ENCODE measurements around the gene ZNF20.

Gene ZNF20

DNA sequence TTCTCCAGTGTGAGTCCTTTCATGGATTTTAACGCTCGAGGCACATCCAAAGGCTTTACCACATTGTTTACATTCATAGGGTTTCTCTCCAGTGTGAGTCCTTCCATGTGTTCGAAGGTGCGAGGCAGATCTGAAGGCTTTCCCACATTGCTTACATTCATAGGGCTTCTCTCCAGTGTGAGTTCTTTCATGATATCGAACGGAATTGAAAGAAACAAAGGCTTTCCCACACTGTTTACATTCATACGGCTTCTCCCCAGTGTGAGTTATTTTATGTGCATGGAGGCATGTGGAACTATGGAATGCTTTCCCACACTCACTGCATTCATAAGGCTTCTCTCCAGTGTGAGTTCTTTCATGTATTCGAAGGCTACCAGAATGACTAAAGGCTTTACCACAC, 5.2 kb upstream of the ZNF20 start:
- no peak overlapping the region for H3K4me3 ChIP-seq (ENCODE audit: low read depth in 1 of 2, low read length in 2 of 2)
- no peaks in the 10 kb centered on the region for H3K9me3 ChIP-seq (ENCODE audit: low read length)
- peaks cover 26% of the 10 kb centered on the region for H3K36me3 ChIP-seq (ENCODE audit: insufficient read depth, low read length)
- H3K4me1 ChIP-seq (ENCODE audit: insufficient read depth, low read length): peaks cover 7% of the 10 kb centered on the region
- no peaks in the 10 kb centered on the region for H3K27me3 ChIP-seq (ENCODE audit: control insufficient read depth in 1 of 2, insufficient read depth in 2 of 2, low read length in 2 of 2)
- no peak overlapping the region for H3K27ac ChIP-seq (ENCODE audit: low read depth, low read length)
- H3K9ac ChIP-seq (ENCODE audit: low read length): no peak overlapping the region

DNA sequence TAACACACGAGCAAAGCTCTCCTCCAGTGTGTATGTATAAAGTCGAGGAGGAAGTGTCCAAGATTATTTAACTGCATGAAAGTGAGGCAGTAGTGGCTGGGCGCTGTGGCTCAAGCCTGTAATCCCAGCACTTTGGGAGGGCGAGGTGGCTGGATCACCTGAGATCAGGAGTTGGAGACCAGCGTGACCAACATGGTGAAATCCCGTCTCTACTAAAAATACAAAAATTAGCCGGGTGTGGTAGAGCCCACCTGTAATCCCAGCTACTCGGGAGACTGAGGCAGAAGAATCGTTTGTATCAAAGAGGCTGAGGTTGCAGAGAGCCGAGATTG, 1.2 kb upstream of the ZNF20 start:
- Histone ChIP-seq H3K9me3 (ENCODE audit: low read length) (no peaks in the 10 kb centered on the region), H3K4me3 (ENCODE audit: low read depth in 1 of 2, low read length in 2 of 2) (peak overlapping the region in 1 of 2 donors; percentile 42), H3K36me3 (ENCODE audit: insufficient read depth, low read length) (peaks cover 26% of the 10 kb centered on the region), H3K9ac (ENCODE audit: low read length) (no peak overlapping the region), H3K4me1 (ENCODE audit: insufficient read depth, low read length) (peaks cover 18% of the 10 kb centered on the region), H3K27ac (ENCODE audit: low read depth, low read length) (no peak overlapping the region), H3K27me3 (ENCODE audit: control insufficient read depth in 1 of 2, insufficient read depth in 2 of 2, low read length in 2 of 2) (no peaks in the 10 kb centered on the region)

GRCh38 chr19:12140545-12141404, 625 bp upstream of the ZNF20 start:
- no peaks in the 10 kb centered on the region for H3K27me3 ChIP-seq (ENCODE audit: control insufficient read depth in 1 of 2, insufficient read depth in 2 of 2, low read length in 2 of 2)
- no peaks in the 10 kb centered on the region for H3K9me3 ChIP-seq (ENCODE audit: low read length)
- no peak overlapping the region for H3K9ac ChIP-seq (ENCODE audit: low read length)
- H3K27ac ChIP-seq (ENCODE audit: low read depth, low read length): peak overlapping the region; percentile 84
- H3K4me3 ChIP-seq (ENCODE audit: low read depth in 1 of 2, low read length in 2 of 2): peak overlapping the region; percentile 42 to 95
- H3K36me3 ChIP-seq (ENCODE audit: insufficient read depth, low read length): peaks cover 22% of the 10 kb centered on the region
- H3K4me1 ChIP-seq (ENCODE audit: insufficient read depth, low read length): peaks cover 18% of the 10 kb centered on the region

- Histone ChIP-seq H3K27ac (ENCODE audit: low read depth, low read length) (peak overlapping the region; percentile 84), H3K9ac (ENCODE audit: low read length) (peak overlapping the region; percentile 37), H3K4me1 (ENCODE audit: insufficient read depth, low read length) (peaks cover 18% of the 10 kb centered on the region)
These were observed 881 bp downstream of the ZNF20 start for GRCh38 chr19:12139269-12139668.

DNA sequence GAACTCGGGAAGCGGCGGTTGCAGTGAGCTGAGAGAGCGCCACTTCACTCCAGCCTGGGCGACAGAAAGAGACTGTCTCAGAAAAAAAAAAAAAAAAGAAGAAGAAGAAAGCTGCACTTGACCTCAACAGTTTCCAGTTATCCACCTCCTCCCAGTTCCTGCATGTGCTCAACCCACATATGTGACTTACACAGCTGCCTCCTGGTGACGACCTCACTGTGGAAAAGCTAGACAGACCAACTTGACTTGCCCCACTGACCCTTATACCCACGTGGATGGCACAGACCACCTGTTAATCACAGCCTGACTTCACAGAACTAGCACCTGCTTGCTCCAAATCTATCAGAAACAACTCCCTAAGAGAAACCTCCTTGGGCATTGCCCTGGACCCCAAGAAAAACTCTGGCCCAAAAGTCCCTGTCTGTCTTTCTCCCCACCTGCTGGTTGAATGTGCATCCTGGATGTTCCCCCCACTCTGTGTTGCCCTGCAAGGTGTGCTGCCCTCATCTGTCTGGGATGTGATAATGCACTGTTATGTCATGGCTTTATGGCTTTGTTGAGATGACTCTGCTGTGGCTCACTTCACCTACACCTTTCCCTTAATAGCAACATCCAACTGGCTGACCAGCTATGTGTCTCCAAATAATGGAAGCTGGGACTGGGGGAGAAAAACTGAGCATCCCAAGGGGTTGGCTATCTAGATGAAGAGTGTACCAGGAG, 2.8 kb downstream of the ZNF20 start:
- H3K4me1 ChIP-seq (ENCODE audit: insufficient read depth, low read length): peaks cover 18% of the 10 kb centered on the region
- H3K9me3 ChIP-seq (ENCODE audit: low read length): peaks cover 12% of the 10 kb centered on the region
- peaks cover 33% of the 10 kb centered on the region for H3K36me3 ChIP-seq (ENCODE audit: insufficient read depth, low read length)
- H3K4me3 ChIP-seq (ENCODE audit: low read depth in 1 of 2, low read length in 2 of 2): no peak overlapping the region
- H3K9ac ChIP-seq (ENCODE audit: low read length): no peak overlapping the region
- no peak overlapping the region for H3K27ac ChIP-seq (ENCODE audit: low read depth, low read length)
- H3K27me3 ChIP-seq (ENCODE audit: control insufficient read depth in 1 of 2, insufficient read depth in 2 of 2, low read length in 2 of 2): no peaks in the 10 kb centered on the region

More at GRCh38 chr19:12139269-12139668, 881 bp downstream of the ZNF20 start:
- Histone ChIP-seq H3K4me3 (ENCODE audit: low read depth in 1 of 2, low read length in 2 of 2) (peak overlapping the region; percentile 86 to 95), H3K27me3 (ENCODE audit: control insufficient read depth in 1 of 2, insufficient read depth in 2 of 2, low read length in 2 of 2) (no peaks in the 10 kb centered on the region), H3K9me3 (ENCODE audit: low read length) (no peaks in the 10 kb centered on the region), H3K36me3 (ENCODE audit: insufficient read depth, low read length) (peaks cover 20% of the 10 kb centered on the region)

- H3K27me3 ChIP-seq (ENCODE audit: control insufficient read depth in 1 of 2, insufficient read depth in 2 of 2, low read length in 2 of 2): no peaks in the 10 kb centered on the region
- H3K4me3 ChIP-seq (ENCODE audit: low read depth in 1 of 2, low read length in 2 of 2): no peak overlapping the region
- peaks cover 12% of the 10 kb centered on the region for H3K9me3 ChIP-seq (ENCODE audit: low read length)
- H3K9ac ChIP-seq (ENCODE audit: low read length): no peak overlapping the region
- H3K27ac ChIP-seq (ENCODE audit: low read depth, low read length): no peak overlapping the region
- no peaks in the 10 kb centered on the region for H3K4me1 ChIP-seq (ENCODE audit: insufficient read depth, low read length)
- peaks cover 33% of the 10 kb centered on the region for H3K36me3 ChIP-seq (ENCODE audit: insufficient read depth, low read length)
These were observed 7.1 kb downstream of the ZNF20 start for GRCh38 chr19:12133069-12133468.

- H3K9ac ChIP-seq (ENCODE audit: low read length): no peak overlapping the region
- no peak overlapping the region for H3K27ac ChIP-seq (ENCODE audit: low read depth, low read length)
- H3K9me3 ChIP-seq (ENCODE audit: low read length): no peaks in the 10 kb centered on the region
- H3K4me3 ChIP-seq (ENCODE audit: low read depth in 1 of 2, low read length in 2 of 2): no peak overlapping the region
- H3K27me3 ChIP-seq (ENCODE audit: control insufficient read depth in 1 of 2, insufficient read depth in 2 of 2, low read length in 2 of 2): no peaks in the 10 kb centered on the region
- no peaks in the 10 kb centered on the region for H3K4me1 ChIP-seq (ENCODE audit: insufficient read depth, low read length)
- no peaks in the 10 kb centered on the region for H3K36me3 ChIP-seq (ENCODE audit: insufficient read depth, low read length)
These were observed 13.4 kb downstream of the ZNF20 start for GRCh38 chr19:12126707-12127106.

DNA sequence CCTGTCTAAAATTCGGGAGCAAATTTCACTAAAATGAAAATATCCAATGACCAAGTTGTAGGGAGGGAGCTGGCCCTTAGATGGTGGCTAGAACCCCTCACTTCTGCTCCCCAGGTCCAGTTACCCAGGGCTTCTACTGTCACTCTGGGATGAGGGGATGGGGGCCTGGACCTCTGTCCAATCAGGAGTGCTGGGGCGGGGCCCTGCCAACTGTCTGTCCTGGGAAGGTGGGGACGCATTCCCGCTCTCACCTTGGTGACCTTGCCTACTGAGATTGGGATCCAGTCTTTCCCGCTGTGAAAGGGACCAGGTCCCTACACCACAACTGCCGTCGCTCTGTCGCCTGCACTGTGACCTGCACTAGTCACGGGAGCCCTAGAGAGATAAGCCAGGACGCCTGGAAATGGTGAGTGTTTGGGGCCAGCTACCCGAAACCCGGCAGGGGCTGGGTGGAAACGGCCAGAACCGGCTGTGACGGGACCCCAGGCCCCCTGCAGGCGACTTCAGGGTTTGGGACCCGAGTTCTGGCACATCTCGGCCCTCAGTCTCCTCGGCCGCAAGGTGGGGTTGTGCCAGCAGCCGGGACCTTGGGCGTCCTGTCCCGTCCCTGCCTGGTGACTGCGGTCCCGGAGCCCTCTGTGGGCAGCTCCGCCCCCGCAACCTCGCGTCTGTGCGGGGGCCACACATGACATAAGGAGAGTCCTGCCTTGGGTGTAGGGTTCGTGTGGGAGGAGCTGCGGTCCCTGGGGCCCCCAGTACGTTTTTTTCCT, 22.8 kb downstream of the ZNF20 start:
- H3K4me1 ChIP-seq (ENCODE audit: insufficient read depth, low read length): no peaks in the 10 kb centered on the region
- H3K9me3 ChIP-seq (ENCODE audit: low read length): peaks cover 5% of the 10 kb centered on the region
- H3K9ac ChIP-seq (ENCODE audit: low read length): no peak overlapping the region
- H3K36me3 ChIP-seq (ENCODE audit: insufficient read depth, low read length): no peaks in the 10 kb centered on the region
- H3K27me3 ChIP-seq (ENCODE audit: control insufficient read depth in 1 of 2, insufficient read depth in 2 of 2, low read length in 2 of 2): no peaks in the 10 kb centered on the region
- H3K4me3 ChIP-seq (ENCODE audit: low read depth in 1 of 2, low read length in 2 of 2): no peak overlapping the region
- no peak overlapping the region for H3K27ac ChIP-seq (ENCODE audit: low read depth, low read length)

DNA sequence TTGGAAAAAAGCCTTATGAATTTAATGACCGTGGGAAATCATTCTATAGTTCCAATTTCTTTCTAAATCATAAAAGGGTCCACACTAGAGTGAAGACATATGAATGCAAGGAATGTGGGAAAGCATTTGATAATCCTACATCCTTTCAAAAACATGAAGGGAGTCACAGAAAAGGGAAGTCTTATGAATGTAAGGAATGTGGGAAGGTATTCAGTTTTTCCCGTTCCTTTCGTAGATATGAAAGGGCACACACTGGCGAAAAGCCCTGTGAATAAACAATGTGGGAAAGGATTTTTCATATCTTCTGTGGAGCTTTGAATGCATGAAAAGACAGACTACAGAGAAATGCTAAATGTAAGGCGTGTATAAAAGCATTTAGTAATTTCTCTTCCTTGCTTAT, 27.0 kb downstream of the ZNF20 start:
- H3K9ac ChIP-seq (ENCODE audit: low read length): no peak overlapping the region
- H3K27ac ChIP-seq (ENCODE audit: low read depth, low read length): no peak overlapping the region
- peaks cover 14% of the 10 kb centered on the region for H3K36me3 ChIP-seq (ENCODE audit: insufficient read depth, low read length)
- no peak overlapping the region for H3K4me3 ChIP-seq (ENCODE audit: low read depth in 1 of 2, low read length in 2 of 2)
- H3K9me3 ChIP-seq (ENCODE audit: low read length): peaks cover 8% of the 10 kb centered on the region
- no peaks in the 10 kb centered on the region for H3K27me3 ChIP-seq (ENCODE audit: control insufficient read depth in 1 of 2, insufficient read depth in 2 of 2, low read length in 2 of 2)
- H3K4me1 ChIP-seq (ENCODE audit: insufficient read depth, low read length): no peaks in the 10 kb centered on the region

DNA sequence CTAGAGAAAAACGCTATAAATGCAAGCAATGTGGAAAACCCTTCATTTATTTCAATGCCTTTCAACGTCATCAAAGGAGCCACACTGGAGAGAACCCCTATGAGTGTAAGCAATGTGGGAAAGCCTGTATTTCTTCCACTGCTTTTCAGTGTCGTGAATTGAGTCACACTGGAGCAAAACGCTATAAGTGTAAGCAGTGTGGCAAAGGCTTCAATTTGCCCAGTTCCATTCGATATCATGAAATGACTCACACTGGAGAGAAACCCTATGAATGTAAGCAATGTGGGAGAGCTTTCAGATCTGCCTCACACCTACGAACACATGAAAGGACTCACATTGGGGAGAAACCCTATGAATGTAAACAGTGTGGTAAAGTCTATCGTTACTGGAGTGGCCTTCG, 27.4 kb downstream of the ZNF20 start:
- H3K27ac ChIP-seq (ENCODE audit: low read depth, low read length): no peak overlapping the region
- H3K9ac ChIP-seq (ENCODE audit: low read length): no peak overlapping the region
- H3K4me1 ChIP-seq (ENCODE audit: insufficient read depth, low read length): no peaks in the 10 kb centered on the region
- H3K27me3 ChIP-seq (ENCODE audit: control insufficient read depth in 1 of 2, insufficient read depth in 2 of 2, low read length in 2 of 2): no peaks in the 10 kb centered on the region
- H3K36me3 ChIP-seq (ENCODE audit: insufficient read depth, low read length): peaks cover 14% of the 10 kb centered on the region
- H3K4me3 ChIP-seq (ENCODE audit: low read depth in 1 of 2, low read length in 2 of 2): no peak overlapping the region
- peaks cover 8% of the 10 kb centered on the region for H3K9me3 ChIP-seq (ENCODE audit: low read length)

DNA sequence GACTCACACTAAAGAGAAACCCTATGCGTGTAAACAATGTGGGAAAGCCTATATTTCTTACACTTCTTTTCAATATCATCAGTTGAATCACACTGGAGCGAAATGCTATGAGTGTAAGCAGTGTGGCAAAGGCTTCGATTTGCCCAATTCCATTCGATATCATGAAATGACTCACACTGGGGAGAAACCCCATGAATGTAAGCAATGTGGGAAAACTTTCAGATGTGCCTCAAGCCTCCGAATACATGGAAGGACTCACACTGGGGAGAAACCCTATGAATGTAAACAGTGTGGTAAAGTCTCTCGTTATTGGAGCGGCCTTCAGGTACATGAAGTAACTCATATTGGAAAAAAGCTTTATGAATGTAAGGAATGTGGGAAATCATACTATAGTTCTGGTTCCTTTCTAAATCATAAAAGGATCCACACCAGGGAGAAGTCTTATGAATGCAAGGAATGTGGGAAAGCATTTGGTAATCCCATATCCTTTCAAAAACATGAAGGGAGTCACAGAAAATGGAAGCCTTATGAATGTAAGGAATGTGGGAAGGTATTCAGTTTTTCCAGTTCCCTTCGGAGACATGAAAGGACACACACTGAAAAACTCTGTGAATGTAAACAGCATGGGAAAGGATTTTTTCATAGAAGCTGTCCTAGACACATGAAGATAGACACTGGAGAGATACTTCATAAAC, 28.1 kb downstream of the ZNF20 start:
- Histone ChIP-seq H3K4me1 (ENCODE audit: insufficient read depth, low read length) (no peaks in the 10 kb centered on the region), H3K9ac (ENCODE audit: low read length) (no peak overlapping the region), H3K4me3 (ENCODE audit: low read depth in 1 of 2, low read length in 2 of 2) (no peak overlapping the region), H3K27ac (ENCODE audit: low read depth, low read length) (no peak overlapping the region), H3K27me3 (ENCODE audit: control insufficient read depth in 1 of 2, insufficient read depth in 2 of 2, low read length in 2 of 2) (no peaks in the 10 kb centered on the region), H3K36me3 (ENCODE audit: insufficient read depth, low read length) (peaks cover 14% of the 10 kb centered on the region), H3K9me3 (ENCODE audit: low read length) (peaks cover 8% of the 10 kb centered on the region)
